Right cardiac atrium (tissue), 5 donors: ENCODE measurements around the gene CD74. TPM values are rescaled to one million over a fixed set of nuclear protein-coding genes. Genes with fewer than 3 reads are reported as not detected.

Experiments
- ATAC-seq, 2 donors: fragments of 200-7000 bp; cut with Tn5 transposase; one replicate each; pipeline versions ENCODE4 v1.8.0 to v1.9.1; 2020; ENCODE audit warnings: moderate library complexity in 2 of 2, mild to moderate bottlenecking in 1 of 2
- DNase-seq, 3 donors: peaks; one replicate each; pipeline ENCODE4 v3.0.0-alpha.2; 2020
- H3K27ac ChIP-seq: one replicate; pipeline ENCODE4 v1.5.1; 2013; ENCODE audit warnings: mild to moderate bottlenecking, low read length, control low read depth, moderate library complexity
- H3K27me3 ChIP-seq: one replicate; pipeline ENCODE4 v1.6.1; 2013; ENCODE audit not compliant: control insufficient read depth, insufficient read depth
- H3K4me1 ChIP-seq: one replicate; pipeline ENCODE4 v1.6.1; 2013; ENCODE audit warnings: low read length; ENCODE audit not compliant: control insufficient read depth, insufficient read depth
- H3K4me3 ChIP-seq: one replicate; pipeline ENCODE4 v1.5.1; 2013; ENCODE audit warnings: low read length, control low read depth
- H3K9me3 ChIP-seq: one replicate; pipeline ENCODE4 v1.6.1; 2013; ENCODE audit warnings: low read length; ENCODE audit not compliant: control insufficient read depth
- WGBS: extraction: QIAGEN DNeasy Blood & Tissue Kit; methylation state at CpG from one replicate; pipeline ENCODE4 v1.1.7; 2013; 5-methylcytosine and 5-hydroxymethylcytosine counted together
- intact Hi-C, 4 donors: fragments of 100-400 bp; cut with DNase I; formaldehyde crosslinking; loops; one replicate each; pipeline versions ENCODE4 v1.11.0 to v1.14.0; 2022 to 2023
- polyA plus RNA-seq: library from polyadenylated mRNA; stranded (reverse); fragments of 200-250 nt; gene quantifications from one replicate; pipeline ENCODE4 v1.2.3, GENCODE V29; 2013
- total RNA-seq, 4 donors: library from RNA; stranded (reverse); fragmentation: NEBNext Ultra II Directional; extraction: Animal tissue kit (Norgen Biotek cat#: 25700); gene quantifications; one replicate each; pipeline ENCODE4 v1.2.1, GENCODE V29; 2021
- donor health status: healthy with polysubstance abuse.
- donor health status: DM: no; HTN: yes; CAD: no.
- donor health status: DM: no; HTN: no; CAD: no.
- donor health status: DM: no; HTN: yes; CAD: no; lungs with severe emphysema.
- donor health status: DM: yes; HTN: yes; CAD: no.

Gene CD74
- total and polyA plus RNA-seq, 5 donors, result 201 to 331 (median 249) TPM

DNA sequence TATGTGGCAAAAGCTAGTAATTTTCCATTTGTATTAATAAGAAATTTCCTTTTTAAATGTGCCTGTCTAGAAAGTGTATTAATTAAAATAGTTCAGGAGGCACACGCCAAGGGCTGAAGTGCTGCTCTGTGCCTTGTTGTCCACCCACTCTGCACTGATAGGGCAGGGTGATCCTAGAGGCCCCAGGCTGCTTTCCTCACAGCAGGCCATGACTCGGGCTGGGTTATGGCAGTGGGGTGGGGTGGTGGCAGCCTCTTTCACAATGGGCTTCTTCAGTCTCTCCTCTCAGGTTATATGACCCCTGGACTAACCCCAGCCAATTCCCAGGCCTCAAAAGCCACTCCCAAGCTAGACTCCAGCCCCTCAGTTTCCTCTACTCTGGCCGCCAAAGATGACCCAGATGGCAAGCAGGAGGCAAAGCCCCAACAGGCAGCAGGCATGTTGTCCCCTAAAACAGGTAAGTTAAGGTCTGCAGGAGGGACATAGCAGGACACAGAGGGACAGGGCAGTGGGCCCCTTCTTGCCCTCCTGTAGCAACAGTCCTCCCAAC is 19.5 kb downstream of the CD74 start:
- Histone ChIP-seq H3K27me3 (no peaks in the 10 kb centered on the region), H3K27ac (no peak overlapping the region), H3K4me1 (no peaks in the 10 kb centered on the region), H3K4me3 (no peak overlapping the region), H3K9me3 (no peaks in the 10 kb centered on the region)
- ATAC-seq (no peak), DNase-seq (no peak)
- intact Hi-C loops, result no loop called here
- WGBS, result 84% methylated on average over 3 of the region's 3 CpGs

DNA sequence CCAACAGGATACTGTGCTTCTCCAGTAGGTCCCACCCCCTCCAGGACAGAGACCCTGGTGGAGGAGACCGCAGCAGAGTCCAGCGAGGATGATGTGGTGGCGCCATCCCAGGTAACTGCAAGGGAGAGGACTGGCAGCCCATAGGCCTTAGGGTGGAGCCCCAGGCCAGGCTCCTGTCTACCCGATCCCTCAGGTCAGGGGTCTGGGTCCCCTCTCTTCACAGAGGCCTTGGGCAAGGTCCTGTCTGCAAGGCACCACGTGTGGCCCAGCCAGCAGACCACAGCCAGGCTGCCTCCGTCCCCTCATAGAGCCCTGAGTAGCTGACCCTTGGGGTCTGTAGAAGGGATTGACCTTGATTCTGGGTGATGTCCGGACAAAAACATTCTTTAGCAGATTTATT is 20.0 kb downstream of the CD74 start:
- DNase-seq, result no peak
- Histone ChIP-seq H3K4me3 (no peak overlapping the region), H3K4me1 (no peaks in the 10 kb centered on the region), H3K27me3 (no peaks in the 10 kb centered on the region), H3K27ac (no peak overlapping the region), H3K9me3 (no peaks in the 10 kb centered on the region)
- ATAC-seq, result no peak
- WGBS, result 90% methylated on average over 7 of the region's 7 CpGs
- intact Hi-C loops, result no loop called here

DNA sequence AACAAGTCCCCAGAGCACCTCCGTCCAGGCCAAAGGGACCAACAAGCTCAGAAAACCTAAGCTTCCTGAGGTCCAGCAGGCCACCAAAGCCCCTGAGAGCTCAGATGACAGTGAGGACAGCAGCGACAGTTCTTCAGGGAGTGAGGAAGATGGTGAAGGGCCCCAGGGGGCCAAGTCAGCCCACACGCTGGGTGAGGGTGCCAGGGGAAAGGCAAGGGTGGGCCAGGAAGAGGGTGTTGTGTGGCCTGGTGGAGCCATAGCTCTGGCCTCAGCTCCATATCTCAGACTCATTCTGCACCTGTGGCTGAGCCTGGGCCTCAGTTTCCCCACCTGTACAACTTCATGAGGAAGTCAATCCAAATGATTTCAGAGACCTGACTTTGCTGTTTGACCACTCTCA is 20.7 kb downstream of the CD74 start:
- intact Hi-C loops, result no loop called here
- H3K9me3 ChIP-seq, result no peaks in the 10 kb centered on the region
- no peak overlapping the region for H3K27ac ChIP-seq
- no peak for ATAC-seq
- DNase-seq, result no peak
- H3K4me3 ChIP-seq, result no peak overlapping the region
- H3K4me1 ChIP-seq, result no peaks in the 10 kb centered on the region
- no peaks in the 10 kb centered on the region for H3K27me3 ChIP-seq
- WGBS, result 93% methylated on average over 3 of the region's 3 CpGs

DNA sequence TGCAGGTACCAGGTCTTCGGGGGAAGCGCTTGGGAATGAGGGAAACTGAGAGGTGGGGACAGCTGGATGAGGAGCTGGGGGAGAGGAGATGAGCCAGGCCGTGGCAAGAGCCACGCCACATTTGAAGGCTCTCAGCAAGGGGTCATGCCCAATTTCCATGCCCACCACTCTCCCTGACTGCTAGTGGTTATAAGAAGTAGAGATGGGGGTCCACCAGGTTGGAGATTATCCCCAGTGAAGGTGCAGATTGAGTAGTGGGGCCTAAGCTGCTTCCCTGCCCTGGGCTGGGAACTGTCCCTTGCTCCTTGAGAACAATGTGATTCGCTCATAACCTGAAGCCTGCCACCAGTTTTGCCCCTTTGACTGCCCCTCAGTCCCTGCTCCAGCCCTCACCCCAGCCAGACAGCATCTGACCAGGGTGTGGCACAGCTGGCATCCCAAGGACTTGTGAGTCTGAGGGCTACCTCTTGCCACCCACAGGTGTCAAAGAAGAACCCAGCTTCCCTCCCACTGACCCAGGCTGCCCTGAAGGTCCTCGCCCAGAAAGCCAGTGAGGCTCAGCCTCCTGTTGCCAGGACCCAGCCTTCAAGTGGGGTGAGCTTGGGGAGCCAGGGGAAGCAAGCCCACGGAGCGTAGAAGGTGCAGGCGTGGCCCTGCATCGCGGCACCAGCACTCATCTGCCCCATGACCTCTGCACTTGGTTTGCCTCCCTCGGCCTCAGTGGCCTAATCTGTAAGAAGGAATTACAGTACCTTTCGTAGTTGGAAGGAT is 21.5 kb downstream of the CD74 start:
- no peak for DNase-seq
- Histone ChIP-seq H3K27ac (no peak overlapping the region), H3K4me1 (no peaks in the 10 kb centered on the region), H3K9me3 (no peaks in the 10 kb centered on the region), H3K27me3 (no peaks in the 10 kb centered on the region), H3K4me3 (no peak overlapping the region)
- intact Hi-C loops, result no loop called here
- WGBS, result 96% methylated on average over 13 of the region's 13 CpGs
- no peak for ATAC-seq

DNA sequence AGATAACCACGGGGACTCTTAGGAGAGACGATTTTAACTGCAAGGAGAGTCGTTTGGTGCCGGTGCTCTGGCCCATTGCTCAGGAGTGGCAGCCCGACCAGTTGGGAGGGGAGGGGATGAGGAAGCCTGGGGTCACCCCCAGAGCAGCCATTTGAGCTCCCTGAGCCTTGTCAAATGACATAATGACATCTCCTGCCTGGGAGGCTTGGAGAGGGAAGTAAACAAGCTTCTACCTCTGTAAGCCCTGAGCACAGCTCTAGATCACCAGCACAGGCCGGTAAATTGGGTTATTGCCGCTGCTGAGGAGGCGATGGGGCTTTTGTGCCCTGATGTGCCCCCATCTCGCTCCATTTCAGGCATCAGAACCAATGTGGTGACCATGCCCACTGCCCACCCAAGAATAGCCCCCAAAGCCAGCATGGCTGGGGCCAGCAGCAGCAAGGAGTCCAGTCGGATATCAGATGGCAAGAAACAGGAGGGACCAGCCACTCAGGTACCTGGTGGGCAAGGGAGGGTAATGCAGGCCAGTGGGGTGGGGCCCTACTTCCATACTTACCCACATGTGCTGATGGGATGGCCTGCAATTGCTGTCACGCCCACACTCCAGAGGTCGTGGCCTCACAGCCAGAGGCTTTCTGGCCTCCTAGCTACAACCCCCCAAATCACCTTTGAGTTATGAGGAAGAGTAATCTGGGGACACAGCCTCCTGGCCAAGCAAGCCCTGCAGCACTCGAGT is 23.0 kb downstream of the CD74 start:
- DNase-seq, result no peak
- no peaks in the 10 kb centered on the region for H3K4me1 ChIP-seq
- no peaks in the 10 kb centered on the region for H3K27me3 ChIP-seq
- 80% methylated on average over 13 of the region's 13 CpGs for WGBS
- H3K4me3 ChIP-seq, result no peak overlapping the region
- intact Hi-C loops, result no loop called here
- no peaks in the 10 kb centered on the region for H3K9me3 ChIP-seq
- ATAC-seq, result no peak
- H3K27ac ChIP-seq, result no peak overlapping the region

DNA sequence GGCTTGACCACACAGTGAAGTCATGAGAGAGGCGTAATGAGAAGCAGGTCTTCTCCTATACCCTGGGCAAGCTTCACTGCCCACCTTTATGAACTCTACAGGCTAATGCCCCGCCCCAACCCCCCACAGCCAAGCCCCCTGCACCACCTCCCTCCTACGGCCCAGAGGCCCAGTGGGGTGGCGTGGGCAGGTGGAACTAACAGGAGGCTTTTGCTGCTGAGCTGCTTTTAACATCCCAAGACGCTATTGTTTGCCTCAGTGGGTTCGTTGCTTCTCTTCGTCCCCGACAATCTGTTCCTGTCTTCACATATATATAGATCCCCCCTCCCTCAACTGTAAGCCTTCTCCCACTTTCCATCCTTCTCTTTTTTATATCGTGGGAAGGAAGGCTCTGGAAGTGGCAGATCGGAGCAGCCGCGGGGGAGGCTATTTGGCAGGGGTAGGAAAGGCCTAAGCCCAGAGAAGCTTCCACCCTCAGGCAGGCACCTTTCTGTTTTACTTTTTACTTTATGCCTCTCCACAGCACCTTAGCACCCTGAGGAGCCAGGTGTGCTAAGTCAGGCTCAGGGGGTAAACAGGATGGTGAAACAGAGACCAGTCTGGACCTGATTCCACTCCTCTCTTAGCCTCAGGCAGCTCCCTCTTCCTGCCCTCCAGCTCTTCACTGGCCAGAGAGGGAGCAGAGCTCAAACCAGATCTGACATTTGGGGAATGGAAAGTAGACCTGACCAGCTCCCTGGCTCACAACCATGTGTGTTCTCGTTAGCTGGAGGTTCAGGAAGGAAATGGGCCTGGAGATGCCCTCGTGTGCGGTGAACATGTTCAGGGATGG is 26.5 kb downstream of the CD74 start:
- ATAC-seq (no peak), DNase-seq (no peak)
- Histone ChIP-seq H3K27me3 (no peaks in the 10 kb centered on the region), H3K4me3 (no peak overlapping the region), H3K4me1 (no peaks in the 10 kb centered on the region), H3K27ac (no peak overlapping the region), H3K9me3 (no peaks in the 10 kb centered on the region)
- 82% methylated on average over 15 of the region's 15 CpGs for WGBS
- intact Hi-C loops, result no loop called here

DNA sequence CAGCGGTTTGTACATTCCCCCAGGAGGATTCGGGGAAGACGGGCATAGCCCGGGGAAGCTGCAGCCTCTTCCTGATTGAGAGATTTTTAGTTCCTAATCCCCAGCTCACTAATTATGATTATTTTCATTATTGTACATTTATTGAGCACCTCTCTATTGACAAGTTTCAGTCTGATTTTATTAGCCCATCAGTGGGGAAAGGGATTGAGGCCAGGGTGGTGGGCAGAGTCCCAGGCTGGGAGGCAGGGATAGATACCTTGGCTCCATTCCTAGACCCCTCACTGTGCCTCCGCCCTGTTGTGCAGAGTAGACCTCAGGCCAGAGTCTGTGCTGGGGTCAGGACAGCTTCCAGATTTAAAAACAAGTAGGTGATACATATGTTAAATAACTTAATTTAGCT is 28.0 kb downstream of the CD74 start:
- 87% methylated on average over 5 of the region's 5 CpGs for WGBS
- intact Hi-C loops, result no loop called here
- DNase-seq (no peak), ATAC-seq (no peak)
- H3K27ac ChIP-seq, result no peak overlapping the region
- H3K4me3 ChIP-seq, result no peak overlapping the region
- no peaks in the 10 kb centered on the region for H3K4me1 ChIP-seq
- H3K27me3 ChIP-seq, result no peaks in the 10 kb centered on the region
- H3K9me3 ChIP-seq, result no peaks in the 10 kb centered on the region

DNA sequence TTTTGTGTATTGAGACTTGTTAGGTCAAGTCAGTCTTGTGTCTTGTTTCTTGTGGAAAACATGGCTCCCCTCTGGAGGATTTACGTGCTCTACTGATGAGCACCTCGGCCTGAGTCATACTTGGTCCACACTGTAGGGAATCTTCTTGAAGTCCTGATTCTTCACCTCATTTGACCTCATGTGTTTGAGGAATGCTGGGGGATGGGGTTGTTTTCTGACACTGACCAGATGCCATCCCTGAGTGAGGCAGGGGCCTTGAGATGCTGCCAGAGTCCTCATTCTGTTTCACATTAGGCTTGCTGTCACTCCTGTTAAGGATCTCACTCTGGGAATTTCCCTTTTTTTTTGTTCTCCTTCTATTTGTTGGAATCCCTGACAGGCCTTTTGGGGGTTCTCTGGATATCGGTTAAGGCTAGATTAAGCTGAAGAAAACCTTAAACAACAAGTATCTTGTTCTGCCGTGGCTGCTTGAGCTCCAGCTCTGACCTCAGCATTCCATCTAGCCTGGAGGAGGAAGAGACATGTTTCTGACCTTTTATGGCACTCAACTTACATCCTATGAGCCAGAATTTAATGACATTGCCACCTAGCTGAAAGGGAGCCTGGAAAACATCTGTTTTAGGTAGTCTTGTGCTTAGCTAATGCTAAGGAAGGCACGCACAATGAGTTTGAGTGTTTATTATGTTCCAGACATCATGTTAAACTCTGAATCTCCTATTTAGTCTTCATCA is 34.6 kb downstream of the CD74 start:
- intact Hi-C loops, result no loop called here
- no peak overlapping the region for H3K4me3 ChIP-seq
- no peaks in the 10 kb centered on the region for H3K4me1 ChIP-seq
- H3K9me3 ChIP-seq, result no peaks in the 10 kb centered on the region
- WGBS, result 64% methylated on average over 5 of the region's 5 CpGs
- ATAC-seq (no peak), DNase-seq (no peak)
- no peak overlapping the region for H3K27ac ChIP-seq
- no peaks in the 10 kb centered on the region for H3K27me3 ChIP-seq

DNA sequence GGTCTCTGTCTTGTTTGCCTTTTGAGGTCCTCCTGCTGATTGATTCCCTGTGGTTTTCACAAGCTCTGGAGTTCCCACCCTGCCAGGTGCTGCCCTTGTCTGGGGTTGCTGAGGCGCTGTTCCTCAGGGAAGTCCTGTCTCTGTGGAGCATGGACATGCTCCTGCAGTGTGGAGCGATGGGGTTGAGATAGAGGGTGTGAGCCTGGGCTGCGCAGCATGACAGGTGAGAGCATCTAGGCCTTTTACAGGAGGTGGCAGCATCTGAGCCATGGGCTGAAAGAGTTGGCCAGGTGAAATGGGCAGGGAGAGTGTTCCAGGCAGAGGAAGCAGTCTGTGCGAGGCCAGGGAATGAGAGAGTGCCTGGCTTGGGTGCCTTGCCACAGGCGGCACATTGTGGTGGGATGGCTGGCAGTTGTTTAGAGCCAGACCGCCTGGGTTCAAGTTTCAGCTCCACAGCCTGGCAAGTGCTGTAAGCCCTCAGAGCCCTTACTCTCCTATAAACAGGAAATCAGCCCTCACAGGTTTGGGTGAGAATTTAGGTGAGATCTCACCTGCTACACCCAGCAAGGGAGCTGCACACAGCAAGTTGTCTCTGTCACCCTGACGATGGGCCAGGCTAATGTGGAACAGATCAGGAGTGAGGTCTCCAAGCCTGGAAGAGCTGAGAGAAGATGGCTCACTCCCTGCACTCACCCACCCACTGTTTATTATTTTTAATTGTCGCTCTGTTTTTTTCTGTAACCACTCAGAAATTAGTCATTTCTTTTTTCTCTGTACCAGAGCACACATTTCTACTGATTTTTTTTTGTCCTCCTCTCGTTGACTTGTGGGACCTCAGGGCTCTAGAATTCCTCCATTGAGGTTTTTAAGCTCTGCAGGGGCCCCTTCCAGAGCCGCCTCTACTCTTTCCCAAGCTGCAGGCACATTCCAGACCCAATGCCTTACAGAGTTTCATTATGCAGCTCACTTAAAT is 35.6 kb downstream of the CD74 start:
- intact Hi-C loops, result no loop called here
- 75% methylated on average over 10 of the region's 10 CpGs for WGBS
- no peak for ATAC-seq

DNA sequence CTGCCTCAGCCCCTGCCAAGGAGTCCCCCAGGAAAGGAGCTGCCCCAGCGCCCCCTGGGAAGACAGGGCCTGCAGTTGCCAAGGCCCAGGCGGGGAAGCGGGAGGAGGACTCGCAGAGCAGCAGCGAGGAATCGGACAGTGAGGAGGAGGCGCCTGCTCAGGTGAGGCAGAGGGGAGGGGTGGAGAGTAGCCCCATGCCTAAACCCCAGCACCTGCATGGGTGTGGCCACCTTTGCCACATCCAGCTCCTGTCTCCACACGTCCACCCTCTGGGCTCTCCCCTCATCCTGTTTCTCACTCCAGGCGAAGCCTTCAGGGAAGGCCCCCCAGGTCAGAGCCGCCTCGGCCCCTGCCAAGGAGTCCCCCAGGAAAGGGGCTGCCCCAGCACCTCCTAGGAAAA is 38.1 kb downstream of the CD74 start:
- intact Hi-C loops, result no loop called here
- no peak overlapping the region for H3K4me3 ChIP-seq
- DNase-seq, result no peak
- H3K4me1 ChIP-seq, result no peaks in the 10 kb centered on the region
- no peak overlapping the region for H3K27ac ChIP-seq
- H3K27me3 ChIP-seq, result no peaks in the 10 kb centered on the region
- H3K9me3 ChIP-seq, result no peaks in the 10 kb centered on the region
- no peak for ATAC-seq
- WGBS, result 93% methylated on average over 11 of the region's 11 CpGs

More for the DNA sequence above, 35.6 kb downstream of the CD74 start:
- Histone ChIP-seq H3K4me1 (no peaks in the 10 kb centered on the region), H3K9me3 (no peaks in the 10 kb centered on the region), H3K27me3 (no peaks in the 10 kb centered on the region), H3K4me3 (no peak overlapping the region), H3K27ac (no peak overlapping the region)
- DNase-seq, result no peak
